Right lobe of liver (tissue), 6 donors: ENCODE data around the gene KCNAB1. TPM values are rescaled to one million over a fixed set of nuclear protein-coding genes. Genes with fewer than 3 reads are reported as not detected.
A peak's percentile ranks its signal among the peaks of the same experiment; 100 is the strongest.

Source experiments
- ATAC-seq, 4 donors: fragments of 200-7000 bp; cut with Tn5 transposase; one replicate each; pipeline ENCODE4 v1.9.1; 2020; ENCODE audit warnings: mild to moderate bottlenecking in 4 of 4, moderate library complexity in 4 of 4
- DNase-seq, 3 donors: peaks; one replicate each; pipeline ENCODE4 v3.0.0-alpha.2; 2020
- H3K27ac ChIP-seq, 3 donors: fragments of 200-600 bp; one replicate each; pipeline ENCODE4 v1.8.0; 2022
- H3K27me3 ChIP-seq, 2 donors: fragments of 200-600 bp; one replicate each; pipeline ENCODE4 v1.8.0; 2022
- H3K36me3 ChIP-seq, 4 donors: fragments of 200-600 bp; sonication (generic) in 1 of 4; one replicate each; pipeline versions ENCODE4 v1.5.1 to v1.8.0; 2017 to 2022; ENCODE audit warnings: control low read depth in 1 of 4
- H3K4me1 ChIP-seq, 4 donors: fragments of 200-600 bp; sonication (generic) in 1 of 4; one replicate each; pipeline versions ENCODE4 v1.5.1 to v1.8.0; 2017 to 2022; ENCODE audit warnings: control low read depth in 1 of 4
- H3K4me3 ChIP-seq, 3 donors: fragments of 200-600 bp; one replicate each; pipeline ENCODE4 v1.8.0; 2022
- H3K9me3 ChIP-seq, 4 donors: fragments of 200-600 bp; sonication (generic) in 1 of 4; one replicate each; pipeline versions ENCODE4 v1.5.1 to v1.8.0; 2017 to 2022; ENCODE audit warnings: control low read depth in 1 of 4
- CTCF ChIP-seq, 4 donors: fragments of 200-600 bp in 3 of 4; fragments of 450-650 bp in 1 of 4; IDR thresholded peaks; one replicate each; pipeline versions ENCODE4 v1.5.1 to v1.8.0; 2016 to 2022; ENCODE audit warnings: antibody characterized with exemption in 4 of 4, mild to moderate bottlenecking in 2 of 4
- POLR2A ChIP-seq: fragments of 450-650 bp; IDR thresholded peaks from one replicate; pipeline ENCODE4 v1.6.1; 2017; ENCODE audit warnings: antibody characterized with exemption, mild to moderate bottlenecking
- WGBS: methylation state at CpG from one replicate; pipeline ENCODE4 v1.1.6; 2018; ENCODE audit warnings: low coverage, low lambda C conversion rate; ENCODE audit not compliant: insufficient coverage; ENCODE audit errors: missing lambda C conversion rate; 5-methylcytosine and 5-hydroxymethylcytosine counted together
- intact Hi-C, 2 donors: fragments of 100-400 bp; cut with DNase I; formaldehyde crosslinking; loops; one replicate each; pipeline versions ENCODE4 v1.11.2 to v1.14.1; 2022
- total RNA-seq, 6 experiments: library from RNA; depleted of rRNA in 2 of 6; stranded (reverse); fragments of >200 nt in 2 of 6; fragmentation: NEBNext Ultra II Directional in 3 of 6; extraction: Animal tissue kit (Norgen Biotek cat#: 25700) in 3 of 6; gene quantifications; one replicate each; pipeline versions ENCODE4 v1.1.0 to v1.2.4, GENCODE V29; 2016 to 2023
- donor health status: DM: no; HTN: yes; CAD: no.
- donor health status: DM: no; HTN: no; CAD: no.
- donor health status: DM: no; HTN: no; CAD: no.
- donor health status: DM: no; HTN: yes; CAD: no.
- donor health status: DM: no; HTN: yes; CAD: no.

KCNAB1 gene
- total RNA-seq, 6 experiments from 2014 or later: 0.15 to 1.8 (median 0.64) TPM; not detected in 2

- Histone ChIP-seq H3K27me3 (no peaks in the 10 kb centered on the region), H3K9me3 (no peaks in the 10 kb centered on the region), H3K4me1 (peaks cover 0 to 3% (median 0%) of the 10 kb centered on the region in 4 donors), H3K36me3 (no peaks in the 10 kb centered on the region), H3K4me3 (no peak overlapping the region), H3K27ac (no peak overlapping the region)
- 40% methylated on average over 6 of the region's 6 CpGs for WGBS
- DNase-seq (no peak), ATAC-seq (peak in 2 of 4 donors; percentile 34 to 35)
- TF ChIP-seq POLR2A (no peak), CTCF (IDR thresholded peaks at IDR 0.05) (no peak)
- intact Hi-C loops: no loop called here
These were observed 180.8 kb downstream of the KCNAB1 start for GRCh38 chr3:156300929-156301840.

GRCh38 chr3:156303001-156303707 is 182.8 kb downstream of the KCNAB1 start:
- WGBS: 75% methylated on average over 1 of the region's 1 CpG
- H3K4me1 ChIP-seq: peaks cover 0 to 3% (median 0%) of the 10 kb centered on the region in 4 donors
- H3K27ac ChIP-seq: no peak overlapping the region
- no peaks in the 10 kb centered on the region for H3K36me3 ChIP-seq
- no peaks in the 10 kb centered on the region for H3K27me3 ChIP-seq
- H3K4me3 ChIP-seq: no peak overlapping the region
- intact Hi-C loops: no loop called here
- TF ChIP-seq POLR2A: no peak
- no peak for DNase-seq
- peak in 1 of 4 donors; percentile 29 for ATAC-seq
- no peaks in the 10 kb centered on the region for H3K9me3 ChIP-seq

- 54% methylated on average over 3 of the region's 3 CpGs for WGBS
- Histone ChIP-seq H3K4me3 (no peak overlapping the region), H3K4me1 (peaks cover 0 to 2% (median 0%) of the 10 kb centered on the region in 4 donors), H3K36me3 (no peaks in the 10 kb centered on the region), H3K9me3 (no peaks in the 10 kb centered on the region), H3K27me3 (no peaks in the 10 kb centered on the region), H3K27ac (no peak overlapping the region)
- TF ChIP-seq POLR2A: no peak
- TF ChIP-seq CTCF (IDR thresholded peaks at IDR 0.05): no peak
- ATAC-seq: no peak
- intact Hi-C loops: no loop called here
- DNase-seq: no peak
These were observed 184.0 kb downstream of the KCNAB1 start for GRCh38 chr3:156304406-156304805.

- intact Hi-C loops: no loop called here
- H3K27ac ChIP-seq: no peak overlapping the region
- H3K4me3 ChIP-seq: no peak overlapping the region
- H3K4me1 ChIP-seq: no peaks in the 10 kb centered on the region
- 44% methylated on average over 1 of the region's 1 CpG for WGBS
- DNase-seq (no peak), ATAC-seq (no peak)
- H3K36me3 ChIP-seq: no peaks in the 10 kb centered on the region
- H3K9me3 ChIP-seq: no peaks in the 10 kb centered on the region
- TF ChIP-seq POLR2A (no peak), CTCF (IDR thresholded peaks at IDR 0.05) (no peak)
- no peaks in the 10 kb centered on the region for H3K27me3 ChIP-seq
These were observed 185.3 kb downstream of the KCNAB1 start for GRCh38 chr3:156305672-156306071.

GRCh38 chr3:156307704-156308103 is 187.3 kb downstream of the KCNAB1 start:
- 29% methylated on average over 4 of the region's 4 CpGs for WGBS

More at GRCh38 chr3:156307704-156308103, 187.3 kb downstream of the KCNAB1 start:
- DNase-seq (no peak), ATAC-seq (no peak)
- Histone ChIP-seq H3K4me3 (no peak overlapping the region), H3K36me3 (no peaks in the 10 kb centered on the region), H3K27me3 (no peaks in the 10 kb centered on the region), H3K9me3 (no peaks in the 10 kb centered on the region), H3K27ac (no peak overlapping the region), H3K4me1 (no peaks in the 10 kb centered on the region)
- intact Hi-C loops: no loop called here
- no peak for TF ChIP-seq POLR2A
- no peak for TF ChIP-seq CTCF (IDR thresholded peaks at IDR 0.05)
